Smooth muscle cell (in vitro differentiated cells): ENCODE measurements around the gene PINLYP. TPM values are rescaled to one million over a fixed set of nuclear protein-coding genes. Genes with fewer than 3 reads are reported as not detected.

Experiments
- polyA plus RNA-seq: library from polyadenylated mRNA; unstranded; fragments of >200 nt; fragmentation: Nextera tagmentation; extraction: Ambion mirVana; gene quantifications from 2 replicates; pipeline ENCODE4 v1.2.1, GENCODE V29; 2016
- total RNA-seq: library from RNA; depleted of rRNA; stranded (reverse); fragments of >200 nt; gene quantifications from 2 replicates; pipeline ENCODE4 v1.2.3, GENCODE V29; 2014

Gene PINLYP
- total and polyA plus RNA-seq, 2 experiments from 2014 or later, result 1.7 to 2.2 TPM

Other genes with a start within 250 kb of the PINLYP start
- gene CD177, start 222.1 kb upstream of the PINLYP start, total RNA-seq, result not detected in 2 replicates
- gene CD177, start 222.1 kb upstream of the PINLYP start, polyA plus RNA-seq, result not detected in 2 replicates
- gene TEX101, start 160.9 kb upstream of the PINLYP start, total RNA-seq, result not detected in 2 replicates
- gene TEX101, start 160.9 kb upstream of the PINLYP start, polyA plus RNA-seq, result not detected in 2 replicates
- 12.7 and 20.6 TPM in 2 replicates for gene LYPD3, start 110.2 kb upstream of the PINLYP start, total RNA-seq
- gene LYPD3, start 110.2 kb upstream of the PINLYP start, polyA plus RNA-seq, result 17.9 and 36.9 TPM in 2 replicates
- 7.2 and 8.9 TPM in 2 replicates for gene PHLDB3, start 71.1 kb upstream of the PINLYP start, total RNA-seq
- 8.6 and 17.4 TPM in 2 replicates for gene PHLDB3, start 71.1 kb upstream of the PINLYP start, polyA plus RNA-seq
- 45.4 and 61.1 TPM in 2 replicates for gene ETHE1, start 48.6 kb upstream of the PINLYP start, total RNA-seq
- gene ETHE1, start 48.6 kb upstream of the PINLYP start, polyA plus RNA-seq, result 57.6 and 61.4 TPM in 2 replicates
- gene ZNF575, start 42.6 kb upstream of the PINLYP start, total RNA-seq, result 0.18 TPM in 1 of 2 replicates, not detected in the other
- 1.7 and 2.4 TPM in 2 replicates for gene ZNF575, start 42.6 kb upstream of the PINLYP start, polyA plus RNA-seq
- 19.0 and 24.9 TPM in 2 replicates for gene XRCC1, start 274 bp upstream of the PINLYP start, total RNA-seq
- gene XRCC1, start 274 bp upstream of the PINLYP start, polyA plus RNA-seq, result 35.1 and 43.0 TPM in 2 replicates
- 11.1 and 13.1 TPM in 2 replicates for gene IRGQ, start 20.3 kb downstream of the PINLYP start, total RNA-seq
- gene IRGQ, start 20.3 kb downstream of the PINLYP start, polyA plus RNA-seq, result 13.1 and 14.3 TPM in 2 replicates
- 2.7 and 10.7 TPM in 2 replicates for gene ZNF576, start 20.8 kb downstream of the PINLYP start, total RNA-seq
- 13.7 and 14.5 TPM in 2 replicates for gene ZNF576, start 20.8 kb downstream of the PINLYP start, polyA plus RNA-seq
- gene SRRM5, start 36.3 kb downstream of the PINLYP start, total RNA-seq, result 0.09 and 0.27 TPM in 2 replicates
- gene SRRM5, start 36.3 kb downstream of the PINLYP start, polyA plus RNA-seq, result 0.34 TPM in 1 of 2 replicates, not detected in the other
- 12.9 and 20.3 TPM in 2 replicates for gene ZNF428, start 43.8 kb downstream of the PINLYP start, total RNA-seq
- 61.4 and 63.1 TPM in 2 replicates for gene ZNF428, start 43.8 kb downstream of the PINLYP start, polyA plus RNA-seq
- gene CADM4, start 64.0 kb downstream of the PINLYP start, total RNA-seq, result 2.4 and 3.7 TPM in 2 replicates
- gene CADM4, start 64.0 kb downstream of the PINLYP start, polyA plus RNA-seq, result 1.9 and 8.3 TPM in 2 replicates
- 67.0 and 105 TPM in 2 replicates for gene PLAUR, start 94.4 kb downstream of the PINLYP start, total RNA-seq
- 107 and 115 TPM in 2 replicates for gene PLAUR, start 94.4 kb downstream of the PINLYP start, polyA plus RNA-seq
- gene IRGC, start 140.3 kb downstream of the PINLYP start, total RNA-seq, result not detected in 2 replicates
- not detected in 2 replicates for gene IRGC, start 140.3 kb downstream of the PINLYP start, polyA plus RNA-seq
- gene SMG9, start 179.2 kb downstream of the PINLYP start, total RNA-seq, result 12.8 and 13.2 TPM in 2 replicates
- 39.2 and 46.6 TPM in 2 replicates for gene SMG9, start 179.2 kb downstream of the PINLYP start, polyA plus RNA-seq
- gene KCNN4, start 205.2 kb downstream of the PINLYP start, total RNA-seq, result 4.0 and 5.4 TPM in 2 replicates
- gene KCNN4, start 205.2 kb downstream of the PINLYP start, polyA plus RNA-seq, result 1.7 and 14.9 TPM in 2 replicates
- 3.1 and 6.9 TPM in 2 replicates for gene LYPD5, start 226.6 kb downstream of the PINLYP start, total RNA-seq
- 1.2 and 2.7 TPM in 2 replicates for gene LYPD5, start 226.6 kb downstream of the PINLYP start, polyA plus RNA-seq